HG03575 (cell line): ENCODE measurements around the gene ITGAL.
"Not testable (repeated sequence)": the region's sequence is repeated elsewhere in the genome, so short reads cannot be mapped to it uniquely, and the experiment has no call there.

Experiments
- ATAC-seq: cut with Tn5 transposase; IDR thresholded peaks from one replicate; pipeline ENCODE4 v1.9.1; 2021; ENCODE audit not compliant: unreplicated experiment, insufficient number of reproducible peaks, low FRiP score; ENCODE audit errors: extremely low read depth

The ITGAL gene

GRCh38 chr16:30472328-30472942, at the start of gene ITGAL:
TSS of gene ITGAL (plus strand) at chr16:30472742. CDS start at chr16:30472838, 96 bp downstream.
- no peak for ATAC-seq

- no peak for ATAC-seq
Measured at GRCh38 chr16:30428055-30428454, 44.5 kb upstream of the ITGAL start.

- no peak for ATAC-seq
Measured at GRCh38 chr16:30429418-30429677, 43.2 kb upstream of the ITGAL start.

- peak; percentile 75 for ATAC-seq
Measured at GRCh38 chr16:30429678-30430427, 42.7 kb upstream of the ITGAL start, which contains the start of gene DCTPP1. TSS of gene DCTPP1 (minus strand) at chr16:30430030. CDS start at chr16:30429980, 50 bp downstream.

- ATAC-seq = no peak
Measured at GRCh38 chr16:30430428-30430970, 42.0 kb upstream of the ITGAL start.

- no peak for ATAC-seq
Measured at GRCh38 chr16:30434852-30435251, 37.7 kb upstream of the ITGAL start.

GRCh38 chr16:30437511-30438046, 35.0 kb upstream of the ITGAL start:
- no peak for ATAC-seq

- ATAC-seq = no peak
Measured at GRCh38 chr16:30438835-30439234, 33.7 kb upstream of the ITGAL start.

- no peak for ATAC-seq
Measured at GRCh38 chr16:30439720-30440348, 32.7 kb upstream of the ITGAL start.

- ATAC-seq = no peak
Measured at GRCh38 chr16:30443631-30444030, 28.9 kb upstream of the ITGAL start.

GRCh38 chr16:30444231-30445148, 28.1 kb upstream of the ITGAL start:
- no peak for ATAC-seq

- no peak for ATAC-seq
Measured at GRCh38 chr16:30445149-30445407, 27.5 kb upstream of the ITGAL start.

- no peak for ATAC-seq
Measured at GRCh38 chr16:30445408-30446202, 26.9 kb upstream of the ITGAL start, which contains the start of gene SEPHS2. TSS of gene SEPHS2 (minus strand) at chr16:30445874. CDS start at chr16:30445727, 147 bp downstream.

GRCh38 chr16:30446203-30446595, 26.3 kb upstream of the ITGAL start:
- no peak for ATAC-seq

GRCh38 chr16:30447512-30448226, 24.9 kb upstream of the ITGAL start:
- ATAC-seq = no peak

GRCh38 chr16:30449116-30449435, 23.5 kb upstream of the ITGAL start:
- no peak for ATAC-seq

- ATAC-seq = not testable (repeated sequence)
Measured at GRCh38 chr16:30452709-30453580, 19.6 kb upstream of the ITGAL start.
